ENCODE results near the gene FLNB.

Gene FLNB

DNA sequence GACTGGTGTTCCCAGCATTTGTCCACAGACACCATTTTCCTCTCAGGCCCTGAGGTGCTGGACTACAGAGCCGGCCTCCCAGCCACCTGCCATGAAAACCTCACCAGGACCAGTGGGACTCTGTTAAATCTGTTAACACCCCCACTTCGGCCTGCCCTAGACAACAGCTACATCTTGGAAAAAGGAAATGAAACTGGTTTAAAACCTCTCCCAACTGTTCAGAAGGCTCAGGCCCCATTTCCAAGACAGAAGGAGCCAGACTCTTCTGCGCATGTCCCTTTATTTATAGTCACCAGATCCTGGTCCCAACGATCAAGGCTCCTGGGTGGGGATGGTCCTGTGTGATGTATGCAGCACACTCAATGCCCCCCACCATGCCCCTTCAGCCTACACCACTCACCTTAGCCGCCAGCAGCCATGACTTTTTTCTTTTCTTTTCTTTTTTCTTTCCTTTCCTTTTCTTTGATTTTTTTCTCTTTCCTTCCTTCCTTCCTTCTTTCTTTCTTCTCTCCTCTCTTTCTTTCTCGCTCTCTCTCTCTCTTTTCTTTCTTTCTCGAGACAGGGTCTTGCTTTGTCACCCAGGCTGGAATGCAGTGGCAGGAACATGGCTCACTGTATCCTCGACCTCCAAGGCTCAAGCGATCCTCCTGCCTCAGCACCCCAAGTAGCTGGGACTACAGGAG is 25.5 kb upstream of the FLNB start:
- DNase-seq (ENCODE audit: low spot score): no peak

DNA sequence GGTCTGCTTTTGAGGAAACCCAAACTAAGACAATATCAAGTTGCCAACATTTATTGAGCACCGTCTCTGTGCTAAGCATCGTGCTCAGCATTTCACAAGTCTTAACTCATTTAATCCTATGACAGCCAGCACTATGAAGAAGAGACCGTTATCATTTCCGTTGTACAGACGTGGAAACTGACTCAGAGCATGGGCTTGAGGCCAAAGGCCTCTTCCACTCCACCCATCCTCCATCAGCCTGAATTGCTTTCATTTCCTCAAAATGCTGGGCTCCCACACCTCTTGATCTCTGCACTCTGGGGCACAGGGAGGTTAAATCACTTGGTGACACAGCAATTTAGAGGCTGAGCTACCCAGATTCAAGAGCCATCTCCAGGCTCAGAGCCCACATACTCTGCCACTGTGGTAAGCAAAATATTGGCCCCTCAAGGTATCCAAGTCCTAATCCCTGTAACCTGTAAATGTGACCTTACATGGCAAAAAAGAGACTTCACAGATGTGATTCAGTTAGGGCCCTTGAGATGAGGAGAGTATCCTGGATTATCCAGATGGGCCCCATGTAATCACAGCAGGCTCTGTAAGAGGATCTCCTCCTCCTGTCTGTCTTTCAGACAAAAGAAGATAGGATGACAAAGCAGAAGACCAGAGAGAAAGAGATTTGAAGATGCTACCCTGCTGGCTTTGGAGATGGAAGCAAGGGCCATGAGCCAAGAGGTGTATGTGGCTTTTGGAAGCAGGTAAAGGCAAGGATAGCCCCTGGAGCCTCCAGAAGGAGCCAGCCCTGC is 24.3 kb upstream of the FLNB start:
- peak; percentile 86 for DNase-seq (ENCODE audit: low spot score)

DNA sequence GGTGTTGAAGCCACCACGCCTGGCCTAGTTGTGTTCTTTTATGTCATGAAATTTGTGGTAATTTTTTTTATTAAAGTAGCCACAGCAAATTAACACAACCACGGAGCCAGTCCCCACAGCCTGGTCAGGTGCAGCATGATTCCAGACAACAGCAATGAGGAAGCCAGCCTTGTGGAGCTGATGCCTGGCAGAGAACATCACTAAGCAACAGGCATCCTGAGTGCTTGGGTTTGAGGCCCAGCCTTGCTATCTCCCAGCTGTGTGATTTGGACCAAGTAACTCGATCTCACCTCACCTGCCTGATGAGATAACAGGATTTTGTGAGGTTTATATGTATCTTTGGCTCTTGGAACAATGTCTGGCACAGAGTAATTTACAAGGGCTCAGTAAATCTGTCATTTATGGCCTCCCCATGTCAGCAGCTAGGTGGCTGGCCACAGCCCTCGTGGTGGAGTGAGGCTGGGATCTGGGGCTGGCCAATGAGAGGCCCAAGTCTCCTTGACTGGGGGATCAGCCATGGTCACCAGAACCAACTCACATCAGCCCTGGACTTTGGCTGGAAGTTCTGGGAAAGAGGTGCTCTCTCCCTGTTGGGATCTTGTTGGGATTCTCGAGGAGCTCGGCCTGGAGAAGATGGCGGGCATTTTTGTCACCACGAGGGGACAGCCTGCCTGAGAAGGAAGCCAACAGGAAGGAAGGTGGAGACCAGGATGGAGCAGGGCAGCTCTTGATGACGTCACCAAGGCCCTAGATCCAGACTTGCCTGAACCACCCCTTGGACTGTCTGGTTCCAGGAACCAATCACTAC is 22.8 kb upstream of the FLNB start:
- DNase-seq (ENCODE audit: low spot score): no peak

DNA sequence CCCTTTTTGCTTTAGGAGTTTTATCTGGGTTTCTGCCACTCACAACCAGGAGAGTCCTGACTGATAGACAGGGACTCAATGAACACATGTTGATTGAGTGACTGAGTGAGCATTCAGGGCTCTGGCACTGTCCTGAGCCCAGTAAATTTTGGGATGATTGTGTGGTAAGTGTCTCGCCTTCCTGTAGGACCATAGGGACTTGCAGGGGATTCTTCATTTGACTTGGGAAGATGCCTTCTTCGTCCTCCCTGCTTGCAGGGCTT is 22.3 kb upstream of the FLNB start:
- DNase-seq (ENCODE audit: low spot score): no peak

DNA sequence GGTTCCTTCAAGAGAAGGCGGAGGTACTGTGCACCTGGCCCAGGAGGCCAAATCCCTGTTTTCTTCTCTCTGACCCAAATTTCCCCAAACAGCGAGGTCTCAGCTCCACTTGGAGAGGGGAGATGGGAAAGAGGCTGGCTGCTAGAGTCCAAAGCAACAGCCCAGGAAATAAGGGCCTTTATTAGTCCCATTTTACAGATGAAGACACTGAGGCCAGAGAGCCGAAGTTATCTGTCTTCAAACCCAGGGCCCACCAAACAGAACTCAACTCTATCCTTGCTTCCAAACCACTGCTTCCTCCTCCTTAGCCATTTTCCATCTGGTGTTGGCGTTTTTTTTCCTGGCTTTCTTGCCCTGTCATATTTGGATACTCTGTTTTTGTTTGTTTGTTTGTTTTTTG is 22.0 kb upstream of the FLNB start:
- DNase-seq (ENCODE audit: low spot score): no peak

DNA sequence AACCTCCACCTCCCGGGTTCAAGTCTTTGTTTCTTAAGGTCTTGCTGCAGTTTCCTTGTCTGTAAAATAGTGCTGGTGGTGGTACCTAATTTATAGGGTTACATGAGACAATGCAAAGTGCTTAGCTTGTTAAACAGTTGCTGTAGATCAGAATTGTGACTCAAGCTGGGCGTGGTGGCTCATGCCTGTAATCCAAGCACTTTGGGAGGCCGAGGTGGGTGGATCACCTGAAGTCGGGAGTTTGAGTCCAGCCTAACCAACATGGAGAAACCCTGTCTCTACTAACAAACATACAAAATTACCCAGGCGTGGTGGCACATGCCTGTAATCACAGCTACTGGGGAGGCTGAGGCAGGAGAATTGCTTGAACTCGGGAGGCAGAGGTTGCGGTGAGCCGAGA is 19.0 kb upstream of the FLNB start:
- DNase-seq (ENCODE audit: low spot score): peak; percentile 68

DNA sequence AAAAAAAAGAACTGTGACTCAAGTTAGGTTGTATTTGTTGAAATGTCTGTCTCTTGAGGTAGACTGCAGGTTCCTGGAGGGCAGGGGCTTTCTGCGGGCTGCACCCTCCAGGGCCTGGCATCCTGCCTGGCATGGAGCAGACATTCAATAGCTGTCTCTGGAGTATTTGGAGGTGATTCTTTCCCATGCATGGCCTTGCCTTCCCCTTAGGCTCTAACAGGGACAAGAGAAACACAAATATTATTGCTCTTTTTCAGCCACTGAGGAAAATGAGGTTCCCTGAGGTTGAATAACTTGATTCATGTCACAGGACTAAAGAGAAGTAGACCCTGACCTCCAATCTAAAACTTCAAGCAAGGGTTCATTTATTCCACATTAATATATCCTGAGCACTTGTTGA is 18.6 kb upstream of the FLNB start:
- no peak for DNase-seq (ENCODE audit: low spot score)

DNA sequence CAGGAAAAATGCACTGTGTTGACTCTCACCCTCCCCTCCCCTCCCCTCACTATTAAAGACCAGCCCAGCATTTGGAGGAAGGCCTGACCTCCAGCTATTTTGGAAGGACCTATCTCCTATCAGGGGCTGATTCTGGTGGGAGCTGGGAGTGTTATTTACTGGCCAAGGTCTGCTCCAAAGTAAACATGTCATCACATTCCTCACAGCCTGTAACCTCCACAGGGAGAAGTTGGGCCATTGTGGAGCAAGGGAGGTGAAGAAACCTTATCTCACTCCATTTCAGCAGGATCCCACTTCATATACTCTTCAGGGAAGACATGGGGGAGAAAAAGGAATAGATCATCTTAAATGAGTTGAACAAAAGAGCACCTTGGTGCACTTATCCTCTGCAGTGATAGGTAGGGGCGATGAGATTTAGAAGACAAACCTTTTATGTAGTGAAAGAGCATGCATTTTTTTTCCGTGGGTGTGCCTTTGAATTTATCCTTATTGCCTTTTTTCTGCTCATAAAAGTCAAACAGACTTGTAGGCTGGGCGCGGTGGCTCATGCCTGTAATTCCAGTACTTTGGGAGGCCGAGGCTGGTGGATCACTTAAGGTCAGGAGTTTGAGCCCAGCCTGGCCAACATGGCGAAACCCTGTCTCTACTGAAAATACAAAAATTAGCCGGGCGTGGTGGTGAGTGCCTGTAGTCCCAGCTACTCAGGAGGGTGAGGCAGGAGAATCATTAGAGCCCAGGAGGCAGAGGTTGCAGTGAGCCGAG is 15.6 kb upstream of the FLNB start:
- peak; percentile 63 for DNase-seq (ENCODE audit: low spot score)

DNA sequence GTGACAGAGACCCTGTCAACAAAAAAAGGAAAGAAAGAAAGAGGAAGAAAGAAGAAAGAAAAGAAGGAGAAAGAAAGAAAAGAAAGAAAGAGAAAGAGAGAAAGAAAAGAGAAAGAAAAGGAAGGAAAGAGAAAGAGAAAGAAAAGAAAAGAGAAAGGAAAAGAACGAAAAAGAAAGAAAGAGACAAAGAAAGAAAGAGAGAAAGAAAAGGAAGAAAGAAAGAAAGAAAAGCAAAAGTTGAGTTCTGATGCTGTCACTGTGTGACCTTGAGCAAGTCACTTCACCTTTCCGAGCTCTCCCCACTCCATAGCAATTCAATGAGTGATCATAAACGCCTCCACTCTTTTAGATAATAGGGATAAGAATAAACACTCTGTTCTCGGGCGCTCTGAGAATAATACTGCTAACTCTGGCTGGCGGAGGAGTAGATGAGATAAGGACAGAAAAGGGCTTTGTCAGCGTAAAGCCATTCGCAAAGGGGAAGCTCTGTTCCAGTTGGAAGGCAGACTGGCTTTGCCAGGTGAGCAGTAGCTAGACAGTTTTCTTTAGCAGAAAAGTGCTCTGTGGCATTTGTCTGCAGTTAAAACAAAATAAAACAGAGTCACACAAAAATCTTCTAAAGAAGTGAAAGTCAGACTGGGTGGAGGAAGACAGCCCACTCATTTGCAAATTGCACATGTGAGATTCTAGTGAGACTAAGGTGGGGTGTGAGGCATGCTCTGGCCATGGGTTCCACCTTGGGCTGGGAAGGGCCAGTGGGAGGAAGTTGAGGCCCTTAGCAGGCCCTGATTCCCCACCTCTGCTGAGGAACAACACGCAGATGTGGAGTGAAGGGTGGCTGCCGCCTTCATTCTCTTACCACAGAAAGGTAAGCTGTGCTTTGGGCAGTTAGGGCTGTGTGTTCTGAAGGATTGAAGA is 9.6 kb upstream of the FLNB start:
- DNase-seq (ENCODE audit: low spot score): peak; percentile 67

DNA sequence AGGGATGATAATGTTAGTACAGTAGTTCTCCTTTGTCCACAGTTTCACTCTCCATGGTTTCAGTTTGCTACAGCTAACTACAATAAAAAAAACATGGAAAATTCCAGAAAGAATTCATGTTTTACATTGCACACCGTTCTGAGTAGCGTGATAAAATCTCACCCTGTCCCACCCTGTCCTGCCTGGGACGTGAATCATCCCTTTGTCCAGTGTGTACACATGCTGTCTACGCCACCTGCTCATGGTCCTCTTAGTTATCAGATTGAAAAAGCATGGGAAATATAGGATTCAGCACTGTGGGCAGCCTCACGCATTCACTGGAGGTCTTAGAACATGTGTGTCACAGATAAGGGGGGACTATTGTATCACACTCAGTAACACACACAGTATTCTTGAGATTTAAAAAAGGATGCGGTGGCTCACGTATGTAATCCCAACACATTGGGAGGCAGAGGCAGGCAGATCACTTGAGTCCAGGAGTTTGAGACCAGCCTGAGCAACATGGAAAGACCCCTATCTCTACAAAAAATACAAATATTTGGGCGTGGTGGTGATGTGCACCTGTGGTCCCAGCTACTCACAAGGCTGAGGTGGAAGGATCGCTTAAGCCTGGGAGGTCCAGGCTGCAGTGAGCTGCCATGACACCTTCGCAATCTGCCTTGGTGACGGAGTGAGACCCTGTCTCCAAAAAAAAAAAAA is 8.7 kb upstream of the FLNB start:
- DNase-seq (ENCODE audit: low spot score): peak; percentile 73

DNA sequence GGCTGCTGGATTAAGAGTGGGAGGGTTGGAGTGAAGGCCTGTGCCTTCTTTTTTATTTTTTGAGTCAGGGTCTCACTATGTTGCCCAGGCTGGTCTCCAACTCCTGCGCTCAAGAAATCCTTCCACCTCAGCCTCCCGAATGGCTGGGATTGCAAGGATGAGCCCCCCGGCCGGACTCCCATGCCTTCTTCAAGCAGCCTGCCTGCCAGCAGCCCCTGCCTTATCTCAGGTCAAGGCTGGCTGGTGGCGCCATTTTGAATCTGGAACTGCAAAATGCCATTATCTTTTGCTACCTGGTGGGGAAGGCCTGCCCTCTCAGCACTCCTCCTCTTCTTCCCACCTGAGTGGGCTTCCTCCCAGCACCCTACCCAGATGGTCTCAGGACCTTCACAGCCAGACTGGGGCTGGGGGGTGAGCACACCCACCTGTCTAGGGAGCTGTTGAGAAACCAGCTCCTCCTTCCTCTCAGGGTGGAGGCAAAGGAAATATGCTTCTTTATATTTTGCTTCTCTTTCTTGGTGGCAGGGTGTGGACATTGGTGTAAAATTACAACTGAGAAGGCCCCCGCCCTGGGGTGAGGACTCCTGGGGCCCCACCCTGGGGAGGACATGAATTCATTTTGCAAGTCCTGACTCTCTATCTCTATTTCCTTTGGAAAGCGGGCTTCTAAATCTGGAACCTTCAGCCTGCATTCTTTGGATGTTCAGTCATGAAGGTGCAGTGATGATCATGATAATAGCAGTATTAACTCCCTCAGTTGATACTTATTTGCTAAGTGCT is 7.7 kb upstream of the FLNB start:
- peak; percentile 69 for DNase-seq (ENCODE audit: low spot score)

DNA sequence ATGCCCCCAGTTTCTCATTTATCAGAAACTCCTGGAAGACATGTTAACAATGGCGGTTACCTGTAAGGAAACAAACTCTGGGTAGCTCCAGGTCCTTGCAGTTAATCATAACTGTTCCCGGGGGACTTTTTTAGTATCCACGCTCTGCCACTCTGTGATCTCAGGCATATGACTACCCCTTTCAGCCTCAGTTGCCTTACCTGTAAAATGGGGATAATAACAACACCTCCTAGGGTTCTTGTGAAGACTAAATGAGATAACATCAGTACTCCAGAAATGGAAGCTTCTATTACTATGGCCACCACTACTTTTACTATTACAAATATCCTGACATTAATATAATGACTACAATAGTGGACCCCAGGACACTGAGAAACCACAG is 7.1 kb upstream of the FLNB start:
- DNase-seq (ENCODE audit: low spot score): no peak

DNA sequence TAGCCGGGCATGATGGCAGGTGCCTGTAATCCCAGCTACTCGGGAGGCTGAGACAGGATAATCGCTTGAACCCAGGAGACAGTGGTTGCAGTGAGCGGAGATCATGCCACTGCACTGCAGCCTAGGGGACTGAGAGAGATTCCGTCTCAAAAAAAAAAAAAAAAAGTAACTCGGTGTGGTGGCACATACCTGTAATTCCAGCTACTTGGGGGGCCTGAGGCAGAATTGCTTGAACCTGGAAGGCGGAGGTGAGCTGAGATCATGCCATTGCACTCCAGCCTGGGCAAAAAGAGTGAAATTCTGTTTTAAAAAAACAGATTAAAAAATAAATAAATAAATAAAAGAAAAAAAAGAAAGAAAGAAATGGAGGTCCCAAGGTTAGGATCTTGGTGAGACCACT is 6.2 kb upstream of the FLNB start:
- no peak for DNase-seq (ENCODE audit: low spot score)

DNA sequence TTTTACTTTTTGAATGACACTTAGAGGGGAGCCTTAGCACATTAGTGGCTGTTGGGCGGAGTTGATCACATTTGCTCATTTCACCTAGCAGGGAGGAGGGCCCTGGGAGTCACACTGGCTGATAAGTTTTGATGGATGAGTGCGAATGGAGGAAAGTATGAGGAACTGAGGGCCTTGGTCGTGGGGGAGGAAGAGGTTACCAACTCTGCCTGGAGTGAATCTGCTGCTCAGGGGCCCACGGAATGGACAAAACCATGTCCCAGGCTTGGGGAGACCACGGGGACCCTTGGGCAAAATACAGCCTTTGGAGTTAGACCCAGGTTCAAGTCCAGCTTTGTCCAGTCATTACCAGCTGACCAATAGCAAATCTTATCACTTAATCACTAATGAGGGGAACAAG is 5.1 kb upstream of the FLNB start:
- DNase-seq (ENCODE audit: low spot score): no peak

DNA sequence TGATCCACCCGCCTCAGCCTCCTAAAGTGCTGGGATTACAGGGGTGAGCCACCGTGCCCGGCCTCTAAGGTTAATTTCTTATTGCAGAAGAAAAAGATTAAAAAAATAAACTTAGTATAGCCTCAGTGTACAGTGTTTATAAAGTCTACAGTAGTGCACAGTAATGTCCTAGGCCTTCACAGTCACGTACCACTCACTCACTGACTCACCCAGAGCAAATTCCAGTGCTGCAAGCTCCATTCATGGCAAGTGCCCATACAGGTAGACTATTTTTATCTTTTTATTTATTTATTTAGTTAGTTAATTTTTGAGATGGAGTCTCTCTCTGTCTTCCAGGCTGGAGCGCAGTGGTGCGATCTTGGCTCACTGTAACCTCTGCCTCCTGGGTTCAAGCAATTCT is 3.2 kb upstream of the FLNB start:
- DNase-seq (ENCODE audit: low spot score): no peak

DNA sequence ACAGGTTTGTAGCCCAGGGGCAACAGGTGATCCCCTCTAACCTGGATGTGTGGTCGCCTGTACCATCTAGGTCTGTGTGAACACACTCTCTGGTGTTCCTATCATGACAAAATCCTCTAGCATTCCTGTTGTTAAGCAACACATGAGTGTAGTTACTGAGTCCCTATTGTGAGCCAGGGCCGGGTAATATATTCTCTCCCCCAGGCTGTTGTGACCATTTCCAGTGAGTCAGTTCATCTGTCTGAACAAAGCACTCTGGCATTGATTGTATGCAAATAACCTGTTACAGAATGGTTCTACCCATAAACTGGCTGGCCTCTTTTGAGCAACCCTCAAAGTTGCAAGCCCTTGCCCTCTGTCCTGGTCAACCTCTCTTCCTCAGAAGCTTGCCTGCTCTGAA is 2.6 kb upstream of the FLNB start:
- DNase-seq (ENCODE audit: low spot score): no peak

DNA sequence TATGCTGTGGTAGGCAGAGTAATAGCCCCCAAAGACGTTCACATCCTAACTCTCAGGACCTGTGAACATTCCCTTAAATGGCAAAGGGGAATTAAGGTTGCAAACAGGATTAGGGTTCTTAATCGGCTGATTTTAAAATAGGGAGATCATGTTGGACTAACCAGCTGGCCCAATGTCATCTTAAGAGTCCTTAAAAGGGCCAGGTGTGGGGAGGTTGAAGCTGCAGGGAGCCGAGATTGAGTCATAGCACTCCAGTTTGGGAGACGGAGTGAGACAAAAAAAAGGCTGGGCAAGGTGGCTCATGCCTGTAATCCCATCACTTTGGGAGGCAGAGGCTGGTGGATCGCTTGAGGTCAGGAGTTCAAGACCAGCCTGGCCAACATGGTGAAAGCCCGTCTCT is 1.6 kb upstream of the FLNB start:
- DNase-seq (ENCODE audit: low spot score): no peak

DNA sequence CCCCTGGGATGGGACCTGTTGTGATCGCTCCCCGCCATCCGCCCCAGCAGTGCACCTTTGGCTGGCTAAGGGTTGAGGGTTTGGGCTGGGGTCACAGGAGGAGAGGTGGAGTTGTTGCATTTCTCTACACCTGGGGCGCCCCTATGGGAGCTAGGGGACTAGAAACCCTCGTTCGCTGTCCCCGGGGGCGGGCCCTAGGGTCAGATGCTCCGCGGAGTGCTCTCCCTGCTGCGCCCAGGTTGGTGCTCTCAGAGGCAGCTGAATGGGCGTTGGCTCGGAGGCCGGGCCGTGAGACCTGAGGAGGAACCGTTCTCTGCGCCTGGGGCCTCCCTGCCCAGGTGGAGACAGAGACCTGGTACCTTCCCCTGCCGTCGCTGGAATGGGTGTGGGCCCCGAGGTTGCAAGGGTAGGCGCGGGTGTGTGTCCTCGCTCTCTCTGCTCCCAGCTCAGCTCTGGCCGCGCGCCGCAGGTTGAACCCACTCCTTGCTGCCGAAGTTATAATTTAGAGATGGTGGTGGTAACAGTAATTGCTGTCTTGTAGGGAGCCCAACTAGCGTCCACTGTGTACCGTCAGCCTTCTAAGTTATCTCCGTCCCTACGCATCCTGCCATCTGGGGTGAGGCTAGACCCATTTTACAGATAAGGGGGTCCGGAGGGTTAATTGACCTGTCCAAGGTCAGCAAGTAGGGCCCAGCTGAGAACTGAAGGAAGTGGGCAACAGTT is 965 bp downstream of the FLNB start:
- DNase-seq (ENCODE audit: low spot score): peak; percentile 52

DNA sequence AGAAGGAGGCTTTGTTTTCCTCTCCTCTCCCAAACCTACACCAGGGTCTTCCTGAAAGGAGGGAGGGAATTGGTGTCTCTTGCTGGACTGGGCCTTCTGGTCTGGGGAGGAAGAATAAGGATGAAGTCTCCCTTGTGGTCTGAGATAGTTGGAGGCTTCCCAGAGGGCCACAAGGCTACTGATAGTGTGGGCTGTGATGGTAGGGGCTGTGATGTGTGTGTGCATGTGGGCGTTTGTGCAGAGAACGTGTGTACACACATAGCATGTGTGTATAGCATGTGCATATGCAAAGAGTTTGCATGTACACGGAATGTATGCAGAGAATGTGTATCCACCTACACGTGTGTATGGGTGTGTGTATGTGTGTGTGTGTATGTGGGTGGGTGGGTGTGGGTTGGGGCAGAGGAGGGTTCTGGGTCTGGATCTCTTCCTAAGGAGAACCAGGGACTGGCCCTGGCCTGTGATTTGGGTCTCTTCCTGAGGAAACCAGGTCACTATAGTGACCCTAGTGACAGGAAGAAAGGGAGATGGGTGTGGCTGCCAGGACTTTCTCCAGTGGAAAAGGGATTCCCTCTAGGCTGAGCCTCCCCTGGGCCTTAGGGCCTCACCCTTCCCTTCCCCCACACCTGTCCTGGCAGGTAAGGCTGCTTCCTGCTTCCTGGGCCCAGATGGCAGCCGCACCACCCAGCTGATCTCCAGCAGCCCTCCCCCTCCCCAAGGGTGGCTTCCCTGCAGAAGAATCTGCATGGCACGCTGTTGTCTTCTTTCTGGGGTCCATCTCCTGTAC is 1.7 kb downstream of the FLNB start:
- DNase-seq (ENCODE audit: low spot score): peak; percentile 64

Data from LoVo (cell line).